Upper lobe of left lung (tissue), 4 donors: Measurements from ENCODE around the gene EGFLAM.

Source experiments
- CTCF ChIP-seq, 6 experiments: fragments of 450-650 bp in 4 of 6; fragments of 200-600 bp in 2 of 6; sonication (generic) in 2 of 6; IDR thresholded peaks; one replicate each; pipeline ENCODE4 v1.5.1; 2016 to 2019; ENCODE audit warnings: antibody characterized with exemption in 6 of 6
- EP300 ChIP-seq, 4 donors: sonication (generic); formaldehyde crosslinking; IDR thresholded peaks; one replicate each; pipeline ENCODE4 v1.5.1; 2017; ENCODE audit warnings: antibody characterized with exemption in 4 of 4, control low read depth in 2 of 4
- POLR2A ChIP-seq, 4 donors: fragments of 450-650 bp; IDR thresholded peaks; one replicate each; pipeline ENCODE4 v1.5.1; 2016 to 2017; ENCODE audit warnings: antibody characterized with exemption in 4 of 4, mild to moderate bottlenecking in 2 of 4
- POLR2AphosphoS5 ChIP-seq, 2 donors: sonication (generic); formaldehyde crosslinking; IDR thresholded peaks; one replicate each; pipeline ENCODE4 v1.5.1; 2017; ENCODE audit warnings: antibody characterized with exemption in 2 of 2

- TF ChIP-seq CTCF (IDR thresholded peaks at IDR 0.05) (no peak), POLR2AphosphoS5 (IDR thresholded peaks at IDR 0.05) (no peak), POLR2A (IDR thresholded peaks at IDR 0.05) (no peak), EP300 (IDR thresholded peaks at IDR 0.05) (no peak)
Measured at GRCh38 chr5:38245307-38245706, 13.1 kb upstream of the EGFLAM start.
